Subcutaneous abdominal adipose tissue (tissue), 5 donors: ENCODE data around the gene SHE.
A peak's percentile ranks its signal among the peaks of the same experiment; 100 is the strongest.

Experiments
- H3K27ac ChIP-seq: one replicate; pipeline ENCODE4 v1.7.0; 2013; ENCODE audit warnings: low read depth, mild to moderate bottlenecking, inconsistent platforms, low read length, moderate library complexity
- H3K27me3 ChIP-seq, 5 donors: one replicate each; pipeline ENCODE4 v1.7.0; 2013; ENCODE audit warnings: low read length in 5 of 5, inconsistent platforms in 1 of 5; ENCODE audit not compliant: control insufficient read depth in 5 of 5, insufficient read depth in 4 of 5
- H3K36me3 ChIP-seq, 5 donors: one replicate each; pipeline ENCODE4 v1.7.0; 2013; ENCODE audit warnings: low read length in 5 of 5; ENCODE audit not compliant: control insufficient read depth in 5 of 5, insufficient read depth in 5 of 5
- H3K4me1 ChIP-seq, 5 donors: one replicate each; pipeline ENCODE4 v1.7.0; 2013; ENCODE audit warnings: low read length in 5 of 5, mild to moderate bottlenecking in 3 of 5, moderate library complexity in 1 of 5; ENCODE audit not compliant: control insufficient read depth in 5 of 5, insufficient read depth in 5 of 5
- H3K4me3 ChIP-seq, 5 donors: one replicate each; pipeline ENCODE4 v1.7.0; 2013; ENCODE audit warnings: low read length in 5 of 5, low read depth in 1 of 5
- H3K9ac ChIP-seq, 5 donors: one replicate each; pipeline ENCODE4 v1.7.0; 2013; ENCODE audit warnings: low read length in 5 of 5, mild to moderate bottlenecking in 4 of 5, moderate library complexity in 3 of 5
- H3K9me3 ChIP-seq, 5 donors: one replicate each; pipeline ENCODE4 v1.7.0; 2013; ENCODE audit warnings: low read length in 5 of 5; ENCODE audit not compliant: control insufficient read depth in 5 of 5
- donor health status: healthy.
- donor health status: healthy.
- donor health status: healthy.
- donor health status: healthy.
- donor health status: healthy.

Gene SHE

GRCh38 chr1:154442006-154442740 lies 60.0 kb downstream of the SHE start:
- peaks cover 0 to 34% (median 23%) of the 10 kb centered on the region in 5 donors for H3K4me1 ChIP-seq
- H3K27me3 ChIP-seq, result no peaks in the 10 kb centered on the region
- H3K4me3 ChIP-seq, result no peak overlapping the region
- no peaks in the 10 kb centered on the region for H3K9me3 ChIP-seq
- no peak overlapping the region for H3K9ac ChIP-seq
- H3K36me3 ChIP-seq, result peaks cover 7 to 42% (median 16%) of the 10 kb centered on the region in 5 donors
- peak overlapping the region; percentile 30 for H3K27ac ChIP-seq

DNA sequence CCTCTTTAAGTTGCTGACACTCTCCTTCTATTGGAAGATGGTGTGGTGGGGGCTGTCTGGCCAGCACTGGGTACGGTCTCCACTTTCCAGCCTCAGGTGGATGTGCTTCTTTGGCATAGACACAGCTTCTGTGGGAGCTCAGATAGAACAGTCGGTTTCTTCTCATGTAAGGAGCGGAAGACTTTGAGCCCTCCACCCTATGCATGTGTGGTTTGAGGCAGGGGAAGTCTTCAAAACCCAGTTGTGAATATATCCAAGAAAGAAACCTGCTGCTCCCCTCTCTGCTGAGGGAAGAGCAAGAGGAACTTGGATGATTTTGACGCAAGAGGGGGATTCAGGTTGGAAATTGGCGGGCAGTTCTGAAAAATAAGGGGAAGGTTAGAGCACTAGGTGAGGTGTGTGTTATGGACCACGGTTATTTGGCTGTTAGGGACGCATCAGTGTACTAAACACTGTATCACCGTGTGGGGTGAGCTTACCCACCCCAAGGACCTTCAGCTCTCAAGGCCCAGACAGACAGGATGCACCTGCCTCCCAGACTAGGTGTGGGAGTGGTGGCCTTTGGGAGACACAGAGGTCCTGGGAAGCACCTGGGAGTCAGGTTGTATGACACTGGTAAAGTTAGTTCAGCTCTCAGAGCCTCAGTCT lies 60.8 kb downstream of the SHE start:
- H3K4me1 ChIP-seq, result peaks cover 0 to 27% (median 23%) of the 10 kb centered on the region in 5 donors
- no peak overlapping the region for H3K9ac ChIP-seq
- H3K9me3 ChIP-seq, result no peaks in the 10 kb centered on the region
- H3K27me3 ChIP-seq, result no peaks in the 10 kb centered on the region
- no peak overlapping the region for H3K27ac ChIP-seq
- peaks cover 7 to 44% (median 18%) of the 10 kb centered on the region in 5 donors for H3K36me3 ChIP-seq
- H3K4me3 ChIP-seq, result no peak overlapping the region

DNA sequence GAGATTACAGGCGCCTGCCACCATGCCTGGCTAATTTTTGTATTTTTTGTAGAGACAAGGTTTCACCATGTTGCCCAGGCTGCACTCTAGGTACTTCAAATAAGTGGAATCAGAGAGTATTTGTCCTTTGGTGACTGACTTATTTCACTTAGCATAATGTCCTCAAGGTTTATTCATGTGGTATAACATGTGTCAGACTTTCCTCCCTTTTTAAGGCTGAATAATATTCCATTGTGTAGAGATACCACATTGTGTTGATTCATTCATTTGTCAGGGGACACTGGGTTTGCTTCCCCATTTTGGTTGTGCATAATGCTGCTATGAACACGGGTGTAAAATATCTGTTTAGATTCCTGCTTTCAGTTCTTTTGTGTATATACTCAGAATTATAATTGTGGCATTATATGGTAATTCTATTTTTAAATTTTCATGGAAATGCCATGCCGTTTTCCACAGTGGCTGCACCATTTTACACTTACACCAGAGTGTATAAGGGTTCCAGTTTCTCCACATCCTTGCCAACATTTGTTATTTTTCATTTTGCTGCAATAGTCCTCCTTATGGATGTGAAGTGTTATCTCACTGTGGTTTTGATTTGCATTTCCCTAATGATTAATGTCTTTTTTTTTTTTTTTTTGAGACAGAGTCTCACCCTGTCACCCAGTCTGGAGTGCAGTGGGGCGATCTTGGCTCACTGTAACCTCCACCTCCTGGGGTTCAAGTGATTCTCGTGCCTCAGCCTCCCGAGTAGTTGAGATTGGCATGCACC lies 62.0 kb downstream of the SHE start:
- H3K9me3 ChIP-seq, result no peaks in the 10 kb centered on the region
- no peak overlapping the region for H3K9ac ChIP-seq
- H3K36me3 ChIP-seq, result peaks cover 7 to 48% (median 26%) of the 10 kb centered on the region in 5 donors
- peaks cover 0 to 27% (median 18%) of the 10 kb centered on the region in 5 donors for H3K4me1 ChIP-seq
- peak overlapping the region; percentile 71 for H3K27ac ChIP-seq
- H3K4me3 ChIP-seq, result no peak overlapping the region
- no peaks in the 10 kb centered on the region for H3K27me3 ChIP-seq

DNA sequence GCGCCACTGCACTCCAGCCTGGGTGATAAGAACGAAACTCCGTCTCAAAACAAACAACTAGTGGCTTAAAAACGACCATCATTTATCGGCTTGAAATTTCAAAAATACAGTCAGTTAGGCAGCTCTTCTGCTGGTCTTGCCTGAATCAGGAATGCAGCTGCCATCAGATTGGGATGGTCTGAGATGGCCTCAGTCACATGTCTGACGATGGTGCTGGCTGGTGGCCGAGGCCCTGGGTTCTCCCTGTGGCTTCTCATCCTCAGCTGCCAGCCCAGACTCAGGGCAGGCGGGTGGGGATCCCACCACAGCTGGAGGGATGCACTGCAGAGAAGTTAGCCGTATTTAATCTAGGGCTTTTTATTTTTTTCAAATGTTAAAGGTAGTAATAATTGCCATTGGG lies 65.8 kb downstream of the SHE start:
- Histone ChIP-seq H3K4me1 (peaks cover 8 to 41% (median 38%) of the 10 kb centered on the region in 5 donors), H3K9ac (no peak overlapping the region), H3K27ac (no peak overlapping the region), H3K27me3 (no peaks in the 10 kb centered on the region), H3K9me3 (no peaks in the 10 kb centered on the region), H3K4me3 (no peak overlapping the region), H3K36me3 (peaks cover 7 to 25% (median 14%) of the 10 kb centered on the region in 5 donors)

DNA sequence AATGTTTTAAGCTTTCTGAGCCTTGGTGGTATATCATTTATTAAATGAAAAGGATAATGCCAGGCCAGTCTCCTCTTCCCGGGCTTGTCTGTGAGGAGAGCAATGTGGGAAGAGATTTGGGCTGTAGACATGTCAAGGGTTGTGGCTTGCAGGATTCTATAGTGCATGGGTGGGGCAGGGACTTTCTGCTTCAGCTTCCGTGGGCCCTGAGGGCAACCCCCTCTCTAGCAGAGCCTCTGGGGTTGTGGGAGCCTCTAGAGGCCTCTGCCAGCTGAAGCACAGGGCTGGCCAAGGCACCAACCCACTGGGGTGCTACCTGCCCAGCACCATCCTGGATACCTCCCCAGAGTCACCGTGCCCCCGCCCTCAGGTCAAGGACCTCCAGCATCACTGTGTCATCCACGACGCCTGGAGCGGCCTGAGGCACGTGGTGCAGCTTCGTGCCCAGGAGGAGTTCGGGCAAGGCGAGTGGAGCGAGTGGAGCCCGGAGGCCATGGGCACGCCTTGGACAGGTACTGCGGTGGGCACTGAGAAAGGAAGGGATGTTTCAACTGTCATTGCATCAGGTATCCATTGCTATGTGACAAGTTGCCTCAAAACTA lies 66.5 kb downstream of the SHE start:
- Histone ChIP-seq H3K4me1 (peaks cover 10 to 42% (median 41%) of the 10 kb centered on the region in 5 donors), H3K27me3 (no peaks in the 10 kb centered on the region), H3K9ac (no peak overlapping the region), H3K4me3 (no peak overlapping the region), H3K9me3 (no peaks in the 10 kb centered on the region), H3K27ac (peak overlapping the region; percentile 89), H3K36me3 (peaks cover 7 to 18% (median 10%) of the 10 kb centered on the region in 5 donors)

DNA sequence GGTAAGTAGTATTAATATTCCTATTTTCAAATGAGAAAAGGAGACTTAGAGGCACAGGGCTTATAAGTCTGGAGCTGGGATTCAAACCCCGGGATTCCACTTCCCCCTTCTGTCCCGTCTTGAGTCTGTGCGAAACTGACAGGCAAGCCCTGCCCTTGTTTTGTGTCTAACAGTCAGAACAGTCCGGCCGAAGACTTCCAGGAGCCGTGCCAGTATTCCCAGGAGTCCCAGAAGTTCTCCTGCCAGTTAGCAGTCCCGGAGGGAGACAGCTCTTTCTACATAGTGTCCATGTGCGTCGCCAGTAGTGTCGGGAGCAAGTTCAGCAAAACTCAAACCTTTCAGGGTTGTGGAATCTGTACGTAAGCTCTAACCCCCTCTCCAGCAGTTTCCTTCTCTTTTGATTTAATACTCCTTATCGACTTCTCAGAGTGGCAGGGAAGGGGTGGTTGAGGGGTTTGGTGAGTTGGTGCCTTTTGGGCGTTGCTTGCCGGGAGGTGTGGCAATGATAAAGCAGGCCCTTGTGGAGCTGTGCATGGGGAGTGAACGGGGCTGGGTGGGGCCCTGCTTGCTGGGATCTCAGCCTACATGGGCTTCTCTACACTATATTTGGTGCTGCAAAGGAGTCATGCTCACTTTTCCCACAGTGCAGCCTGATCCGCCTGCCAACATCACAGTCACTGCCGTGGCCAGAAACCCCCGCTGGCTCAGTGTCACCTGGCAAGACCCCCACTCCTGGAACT lies 67.7 kb downstream of the SHE start:
- Histone ChIP-seq H3K27ac (peak overlapping the region; percentile 89), H3K4me3 (peak overlapping the region in 4 of 5 donors; percentile 9 to 53 (median 23)), H3K27me3 (no peaks in the 10 kb centered on the region), H3K9ac (peak overlapping the region in 4 of 5 donors; percentile 28 to 77 (median 44)), H3K4me1 (peaks cover 10 to 37% (median 34%) of the 10 kb centered on the region in 5 donors), H3K36me3 (peaks cover 7 to 25% (median 18%) of the 10 kb centered on the region in 5 donors), H3K9me3 (no peaks in the 10 kb centered on the region)

DNA sequence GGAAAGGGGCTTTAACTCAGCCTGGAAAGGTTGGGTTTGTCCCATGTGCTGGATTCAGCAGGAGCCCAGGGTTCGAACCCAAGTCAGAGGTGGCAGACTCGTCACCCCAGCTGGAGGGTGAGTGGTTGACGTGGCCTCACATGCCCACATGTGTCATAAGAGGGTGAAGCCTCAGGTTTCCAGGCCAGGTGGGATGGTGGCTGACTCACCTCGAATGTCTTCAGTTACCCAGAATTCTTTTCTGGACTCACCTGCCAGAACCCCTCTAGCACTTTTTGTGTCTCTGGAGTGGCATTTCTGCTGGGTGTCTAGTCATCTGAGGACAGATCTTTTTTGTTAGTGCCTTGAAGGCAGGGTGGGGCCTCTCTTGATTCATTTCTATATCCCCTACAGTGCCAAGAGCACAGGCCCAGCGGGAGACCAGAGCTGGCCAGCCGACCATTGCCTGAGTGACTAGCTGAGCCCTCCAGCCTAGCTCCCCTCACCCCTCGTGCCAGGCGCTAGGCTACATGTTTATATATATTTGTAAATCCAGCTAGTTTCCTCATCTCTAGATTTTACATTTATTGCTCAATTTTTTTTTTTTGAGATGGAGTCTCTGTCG lies 68.9 kb downstream of the SHE start:
- Histone ChIP-seq H3K4me3 (no peak overlapping the region), H3K9me3 (no peaks in the 10 kb centered on the region), H3K4me1 (peaks cover 12 to 44% (median 39%) of the 10 kb centered on the region in 5 donors), H3K27ac (peak overlapping the region; percentile 89), H3K9ac (peak overlapping the region in 2 of 5 donors; percentile 48 to 56), H3K36me3 (peaks cover 4 to 25% (median 21%) of the 10 kb centered on the region in 5 donors), H3K27me3 (no peaks in the 10 kb centered on the region)

- no peak overlapping the region for H3K9ac ChIP-seq
- no peaks in the 10 kb centered on the region for H3K27me3 ChIP-seq
- H3K36me3 ChIP-seq, result peaks cover 0 to 25% (median 21%) of the 10 kb centered on the region in 5 donors
- peak overlapping the region; percentile 89 for H3K27ac ChIP-seq
- no peaks in the 10 kb centered on the region for H3K9me3 ChIP-seq
- peaks cover 12 to 57% (median 52%) of the 10 kb centered on the region in 5 donors for H3K4me1 ChIP-seq
- H3K4me3 ChIP-seq, result no peak overlapping the region
Observed at GRCh38 chr1:154431586-154432373, 70.4 kb downstream of the SHE start.
